ENCODE results near the gene EIF3K.

DNA sequence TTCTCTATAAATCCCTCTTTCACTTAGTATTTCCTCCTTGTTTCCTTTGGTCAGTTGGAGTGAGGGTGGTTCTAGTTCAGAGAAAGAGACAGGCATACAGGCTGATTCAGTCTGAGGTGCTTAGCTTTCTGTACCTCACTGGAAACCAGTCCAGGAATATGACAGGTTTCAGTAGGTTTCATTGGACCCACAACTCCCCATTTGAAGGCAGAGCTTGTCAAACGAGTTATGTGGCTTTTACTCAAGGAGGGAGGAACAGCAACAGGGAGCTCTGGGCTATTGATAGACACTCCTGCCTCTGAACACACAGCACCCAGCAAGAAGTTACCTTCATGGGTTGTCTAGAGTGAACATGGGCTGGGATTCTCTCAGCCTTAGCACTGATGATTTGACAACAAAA, 43.0 kb downstream of the EIF3K start:
- TF ChIP-seq FOXP2 (optimal IDR thresholded peaks at IDR 0.05; ENCODE audit: control extremely low read depth, extremely low read length, insufficient read depth) (no peak), POLR2AphosphoS5 (IDR thresholded peaks at IDR 0.05; ENCODE audit: borderline replicate concordance, low read depth, low read length) (no peak), EZH2 (IDR thresholded peaks at IDR 0.05) (no peak)

Measured in SK-N-MC (cell line).